Right lobe of liver (tissue), 6 donors: Measurements from ENCODE around the gene SHISA4. TPM values are rescaled to one million over a fixed set of nuclear protein-coding genes. Genes with fewer than 3 reads are reported as not detected.
"Not testable (repeated sequence)": the region's sequence is repeated elsewhere in the genome, so short reads cannot be mapped to it uniquely, and the experiment has no call there.

Source experiments
- ATAC-seq, 4 donors: fragments of 200-7000 bp; cut with Tn5 transposase; one replicate each; pipeline ENCODE4 v1.9.1; 2020; ENCODE audit warnings: mild to moderate bottlenecking in 4 of 4, moderate library complexity in 4 of 4
- DNase-seq, 3 donors: peaks; one replicate each; pipeline ENCODE4 v3.0.0-alpha.2; 2020
- H3K27ac ChIP-seq, 3 donors: fragments of 200-600 bp; one replicate each; pipeline ENCODE4 v1.8.0; 2022
- H3K27me3 ChIP-seq, 2 donors: fragments of 200-600 bp; one replicate each; pipeline ENCODE4 v1.8.0; 2022
- H3K36me3 ChIP-seq, 4 donors: fragments of 200-600 bp; sonication (generic) in 1 of 4; one replicate each; pipeline versions ENCODE4 v1.5.1 to v1.8.0; 2017 to 2022; ENCODE audit warnings: control low read depth in 1 of 4
- H3K4me1 ChIP-seq, 4 donors: fragments of 200-600 bp; sonication (generic) in 1 of 4; one replicate each; pipeline versions ENCODE4 v1.5.1 to v1.8.0; 2017 to 2022; ENCODE audit warnings: control low read depth in 1 of 4
- H3K4me3 ChIP-seq, 3 donors: fragments of 200-600 bp; one replicate each; pipeline ENCODE4 v1.8.0; 2022
- H3K9me3 ChIP-seq, 4 donors: fragments of 200-600 bp; sonication (generic) in 1 of 4; one replicate each; pipeline versions ENCODE4 v1.5.1 to v1.8.0; 2017 to 2022; ENCODE audit warnings: control low read depth in 1 of 4
- POLR2A ChIP-seq: fragments of 450-650 bp; IDR thresholded peaks from one replicate; pipeline ENCODE4 v1.6.1; 2017; ENCODE audit warnings: antibody characterized with exemption, mild to moderate bottlenecking
- WGBS: methylation state at CpG from one replicate; pipeline ENCODE4 v1.1.6; 2018; ENCODE audit warnings: low coverage, low lambda C conversion rate; ENCODE audit not compliant: insufficient coverage; ENCODE audit errors: missing lambda C conversion rate; 5-methylcytosine and 5-hydroxymethylcytosine counted together
- intact Hi-C, 2 donors: fragments of 100-400 bp; cut with DNase I; formaldehyde crosslinking; loops; one replicate each; pipeline versions ENCODE4 v1.11.2 to v1.14.1; 2022
- total RNA-seq, 6 experiments: library from RNA; depleted of rRNA in 2 of 6; stranded (reverse); fragments of >200 nt in 2 of 6; fragmentation: NEBNext Ultra II Directional in 3 of 6; extraction: Animal tissue kit (Norgen Biotek cat#: 25700) in 3 of 6; gene quantifications; one replicate each; pipeline versions ENCODE4 v1.1.0 to v1.2.4, GENCODE V29; 2016 to 2023
- TF ChIP-seq, protein P1 (sequence below), 4 donors: fragments of 200-600 bp in 3 of 4; fragments of 450-650 bp in 1 of 4; IDR thresholded peaks; one replicate each; pipeline versions ENCODE4 v1.5.1 to v1.8.0; 2016 to 2022; ENCODE audit warnings: antibody characterized with exemption in 4 of 4, mild to moderate bottlenecking in 2 of 4
- donor health status: DM: no; HTN: yes; CAD: no.
- donor health status: DM: no; HTN: no; CAD: no.
- donor health status: DM: no; HTN: no; CAD: no.
- donor health status: DM: no; HTN: yes; CAD: no.
- donor health status: DM: no; HTN: yes; CAD: no.

The SHISA4 gene
- total RNA-seq, 6 experiments from 2014 or later, result 2.5 to 8.1 (median 4.8) TPM

DNA sequence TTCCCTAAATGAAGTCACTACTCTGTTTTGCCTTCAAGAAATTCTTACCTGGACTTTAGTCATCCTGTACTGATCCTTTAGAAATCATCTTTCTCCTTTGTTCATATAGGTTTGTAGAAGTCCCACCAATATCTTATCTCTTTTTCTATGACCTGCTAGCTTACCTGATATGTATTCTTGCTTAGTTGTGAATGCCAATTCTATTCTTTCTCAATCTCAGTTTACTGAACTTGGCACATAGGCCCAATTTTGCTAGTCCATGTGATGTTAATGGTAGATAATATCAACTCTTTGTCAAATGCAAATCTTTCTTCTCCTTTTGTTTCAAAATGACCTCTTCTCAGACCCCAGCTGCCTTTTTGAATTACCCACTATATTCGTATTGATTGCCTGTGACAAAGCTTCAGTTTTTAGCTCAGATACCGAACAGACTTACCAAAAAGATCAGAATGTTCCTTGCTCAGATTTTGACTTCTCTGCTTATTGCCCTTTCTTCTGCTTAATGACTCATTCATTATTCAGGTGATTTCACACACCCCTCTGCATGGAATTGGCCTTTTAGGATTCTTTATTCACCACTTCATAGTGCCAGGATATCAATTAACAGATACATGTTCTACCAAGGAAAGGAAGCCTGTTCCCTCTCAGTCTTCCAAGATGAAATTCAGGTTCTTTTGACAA is 39.2 kb upstream of the SHISA4 start:
- H3K4me3 ChIP-seq, result no peak overlapping the region
- TF ChIP-seq, protein P1, sequence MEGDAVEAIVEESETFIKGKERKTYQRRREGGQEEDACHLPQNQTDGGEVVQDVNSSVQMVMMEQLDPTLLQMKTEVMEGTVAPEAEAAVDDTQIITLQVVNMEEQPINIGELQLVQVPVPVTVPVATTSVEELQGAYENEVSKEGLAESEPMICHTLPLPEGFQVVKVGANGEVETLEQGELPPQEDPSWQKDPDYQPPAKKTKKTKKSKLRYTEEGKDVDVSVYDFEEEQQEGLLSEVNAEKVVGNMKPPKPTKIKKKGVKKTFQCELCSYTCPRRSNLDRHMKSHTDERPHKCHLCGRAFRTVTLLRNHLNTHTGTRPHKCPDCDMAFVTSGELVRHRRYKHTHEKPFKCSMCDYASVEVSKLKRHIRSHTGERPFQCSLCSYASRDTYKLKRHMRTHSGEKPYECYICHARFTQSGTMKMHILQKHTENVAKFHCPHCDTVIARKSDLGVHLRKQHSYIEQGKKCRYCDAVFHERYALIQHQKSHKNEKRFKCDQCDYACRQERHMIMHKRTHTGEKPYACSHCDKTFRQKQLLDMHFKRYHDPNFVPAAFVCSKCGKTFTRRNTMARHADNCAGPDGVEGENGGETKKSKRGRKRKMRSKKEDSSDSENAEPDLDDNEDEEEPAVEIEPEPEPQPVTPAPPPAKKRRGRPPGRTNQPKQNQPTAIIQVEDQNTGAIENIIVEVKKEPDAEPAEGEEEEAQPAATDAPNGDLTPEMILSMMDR (IDR thresholded peaks at IDR 0.05), result no peak
- no peak for TF ChIP-seq POLR2A
- 51% methylated on average over 2 of the region's 2 CpGs for WGBS
- ATAC-seq, result peak; percentile 36 to 70 (median 58)
- H3K36me3 ChIP-seq, result peaks cover 0 to 28% (median 12%) of the 10 kb centered on the region in 4 donors
- DNase-seq, result no peak
- intact Hi-C loops, result no loop called here
- no peaks in the 10 kb centered on the region for H3K9me3 ChIP-seq
- H3K27ac ChIP-seq, result peak overlapping the region in 2 of 3 donors; percentile 12 to 67
- H3K4me1 ChIP-seq, result peaks cover 0 to 38% (median 10%) of the 10 kb centered on the region in 4 donors
- H3K27me3 ChIP-seq, result no peaks in the 10 kb centered on the region

DNA sequence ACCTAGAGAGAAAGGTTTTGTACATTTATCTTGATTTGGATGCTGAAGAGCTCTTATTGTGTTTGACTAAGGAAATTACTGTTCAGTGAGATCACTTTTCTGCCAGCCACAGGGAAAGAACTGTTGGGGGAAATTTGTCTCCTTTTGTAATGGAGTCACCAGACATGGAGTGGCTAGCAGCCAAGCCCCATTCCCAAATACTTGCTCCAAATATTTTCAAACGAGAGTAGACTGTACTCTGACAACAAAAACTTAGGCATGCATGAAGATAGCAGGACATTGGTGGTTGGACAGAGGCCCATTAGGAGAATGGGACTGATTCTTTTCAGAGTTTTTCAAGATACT is 38.7 kb upstream of the SHISA4 start:
- H3K9me3 ChIP-seq, result no peaks in the 10 kb centered on the region
- no peak for DNase-seq
- H3K27ac ChIP-seq, result peak overlapping the region in 1 of 3 donors; percentile 26
- 7% methylated on average over 1 of the region's 1 CpG for WGBS
- no peak overlapping the region for H3K4me3 ChIP-seq
- ATAC-seq, result peak in 1 of 4 donors; percentile 17
- no peaks in the 10 kb centered on the region for H3K27me3 ChIP-seq
- H3K4me1 ChIP-seq, result peaks cover 0 to 38% (median 10%) of the 10 kb centered on the region in 4 donors
- intact Hi-C loops, result no loop called here
- TF ChIP-seq, protein P1 (IDR thresholded peaks at IDR 0.05), result no peak
- TF ChIP-seq POLR2A, result no peak
- H3K36me3 ChIP-seq, result peaks cover 0 to 34% (median 15%) of the 10 kb centered on the region in 4 donors

DNA sequence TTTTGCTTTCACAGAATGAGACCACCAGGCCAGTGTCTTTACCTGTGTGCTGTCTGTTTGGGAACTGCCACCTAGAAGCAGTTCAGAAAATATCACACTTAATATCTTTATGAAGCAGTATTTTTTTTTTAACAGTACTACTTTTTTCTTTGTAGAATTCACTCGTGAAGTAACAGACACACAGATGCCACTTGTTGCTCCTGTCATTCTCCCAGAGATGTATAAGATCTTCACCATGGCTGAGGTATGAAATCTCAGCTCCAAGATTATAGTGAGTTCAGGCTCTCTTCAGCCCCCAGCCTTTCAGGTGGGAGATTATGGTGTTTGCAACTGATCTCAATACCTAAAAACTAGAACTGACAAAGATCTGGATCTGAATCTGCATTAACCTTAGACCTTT is 36.7 kb upstream of the SHISA4 start:
- Histone ChIP-seq H3K9me3 (no peaks in the 10 kb centered on the region), H3K27ac (no peak overlapping the region), H3K27me3 (no peaks in the 10 kb centered on the region), H3K4me1 (peaks cover 0 to 36% (median 10%) of the 10 kb centered on the region in 4 donors), H3K4me3 (no peak overlapping the region), H3K36me3 (peaks cover 0 to 53% (median 24%) of the 10 kb centered on the region in 4 donors)
- WGBS, result 83% methylated on average over 1 of the region's 1 CpG
- intact Hi-C loops, result no loop called here
- TF ChIP-seq, protein P1 (IDR thresholded peaks at IDR 0.05), result no peak
- TF ChIP-seq POLR2A, result no peak
- DNase-seq (no peak), ATAC-seq (no peak)

DNA sequence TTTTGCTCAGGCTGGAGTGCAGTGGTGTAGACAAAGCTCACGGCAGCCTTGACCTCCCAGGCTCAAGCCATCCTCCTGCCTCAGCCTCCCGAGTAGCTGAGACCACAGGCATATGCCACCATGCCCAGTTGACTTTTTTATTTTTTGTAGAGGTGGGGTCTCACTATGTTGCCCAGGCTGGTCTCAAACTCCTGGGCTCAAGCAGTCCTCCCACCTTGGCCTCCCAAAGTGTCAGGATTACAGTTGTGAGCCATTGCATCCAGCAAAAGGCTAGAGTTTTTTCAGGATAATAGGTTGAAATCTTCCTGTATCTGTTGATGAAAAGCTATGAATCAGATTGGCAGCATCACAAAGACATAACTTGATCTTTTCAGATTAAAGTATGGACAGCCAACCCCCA is 32.0 kb upstream of the SHISA4 start:
- DNase-seq, ATAC-seq: not testable (repeated sequence)

DNA sequence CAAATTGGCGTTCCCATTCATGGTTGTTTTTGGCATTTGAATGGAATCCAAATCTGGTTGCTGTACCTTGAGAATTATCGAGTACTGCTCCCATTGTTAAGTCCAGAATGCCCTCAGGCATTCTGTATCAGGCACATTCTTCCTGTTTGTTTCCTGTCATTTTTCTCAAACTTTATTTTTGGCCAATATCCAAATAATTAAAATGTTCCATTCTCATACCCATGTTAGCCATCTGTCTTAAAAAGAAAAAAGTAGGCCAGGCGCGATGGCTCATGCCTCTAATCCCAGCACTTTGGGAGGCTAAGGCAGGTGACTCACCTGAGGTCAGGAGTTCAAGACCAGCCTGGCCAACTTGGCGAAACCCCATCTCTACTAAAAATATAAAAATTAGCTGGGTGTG is 29.3 kb upstream of the SHISA4 start:
- ATAC-seq (no peak), DNase-seq (no peak)
- Histone ChIP-seq H3K36me3 (peaks cover 0 to 60% (median 20%) of the 10 kb centered on the region in 4 donors), H3K4me3 (no peak overlapping the region), H3K27me3 (no peaks in the 10 kb centered on the region), H3K27ac (no peak overlapping the region), H3K9me3 (no peaks in the 10 kb centered on the region), H3K4me1 (no peaks in the 10 kb centered on the region)
- WGBS, result 87% methylated on average over 5 of the region's 5 CpGs
- TF ChIP-seq, protein P1 (IDR thresholded peaks at IDR 0.05), result no peak
- TF ChIP-seq POLR2A, result no peak
- intact Hi-C loops, result no loop called here

More for the DNA sequence above, 32.0 kb upstream of the SHISA4 start:
- H3K27me3 ChIP-seq, H3K27ac ChIP-seq, intact Hi-C loops, H3K9me3 ChIP-seq, H3K4me3 ChIP-seq, H3K4me1 ChIP-seq: not testable (repeated sequence)
- 88% methylated on average over 2 of the region's 2 CpGs for WGBS
- peaks cover 0 to 80% (median 32%) of the 10 kb centered on the region in 4 donors for H3K36me3 ChIP-seq
